OCI-LY3 (cell line): ENCODE results near the gene WRNIP1.

Source experiments
- H2AFZ ChIP-seq: fragments of 200-600, 300-600 bp; shearing (Covaris generic); 2 replicates; pipeline ENCODE4 v1.6.0; 2014; ENCODE audit warnings: antibody characterized with exemption, low read depth, low read length
- H3K27ac ChIP-seq: fragments of 200-600, 300-600 bp; sonication (generic); 2 replicates; pipeline ENCODE4 v1.5.1; 2014; ENCODE audit warnings: mild to moderate bottlenecking, low read length, moderate library complexity, mixed read lengths
- H3K27me3 ChIP-seq: fragments of 200-600, 300-600 bp; sonication (generic); 2 replicates; pipeline ENCODE4 v1.6.1; 2014; ENCODE audit warnings: low read depth, low read length, mixed read lengths
- H3K36me3 ChIP-seq: fragments of 200-600, 300-600 bp; sonication (generic); replicated peaks from 2 replicates; pipeline ENCODE3; 2014; ENCODE audit warnings: low read depth, low read length, mixed read lengths
- H3K4me1 ChIP-seq: fragments of 300-600, 200-600 bp; sonication (generic); 2 replicates; pipeline ENCODE4 v1.6.1; 2014; ENCODE audit warnings: low read length, mixed read lengths
- H3K4me2 ChIP-seq: fragments of 200-600, 300-600 bp; sonication (generic); 2 replicates; pipeline ENCODE4 v1.6.1; 2014; ENCODE audit warnings: low read length, mixed read lengths
- H3K4me3 ChIP-seq: fragments of 300-600, 200-600 bp; sonication (generic); 2 replicates; pipeline ENCODE4 v1.5.1; 2014; ENCODE audit warnings: antibody characterized with exemption, mild to moderate bottlenecking, low read length, moderate library complexity
- H3K79me2 ChIP-seq: fragments of 300-600, 200-600 bp; shearing (Covaris generic); 2 replicates; pipeline ENCODE4 v1.6.1; 2014; ENCODE audit warnings: mild to moderate bottlenecking, low read length, mixed read lengths
- H3K9ac ChIP-seq: fragments of 300-600, 200-600 bp; shearing (Covaris generic); 2 replicates; pipeline ENCODE4 v1.6.0; 2014; ENCODE audit warnings: mild to moderate bottlenecking, low read length, moderate library complexity
- H3K9me3 ChIP-seq: fragments of 200-600, 300-600 bp; shearing (Covaris generic); 2 replicates; pipeline ENCODE4 v1.6.1; 2014; ENCODE audit warnings: low read length, mixed read lengths; ENCODE audit not compliant: insufficient read depth
- H4K20me1 ChIP-seq: fragments of 200-600, 300-600 bp; sonication (generic); 2 replicates; pipeline ENCODE4 v1.6.1; 2016; ENCODE audit warnings: low read length, mixed read lengths; ENCODE audit not compliant: insufficient read depth
- EZH2phosphoT487 ChIP-seq: fragments of 200-600 bp; shearing (Covaris generic); IDR thresholded peaks from 2 replicates; pipeline ENCODE4 v1.6.1; 2018; ENCODE audit warnings: antibody characterized with exemption, mixed run types, low read depth
- TF ChIP-seq, protein P1 (sequence below): fragments of 200-600, 300-600 bp; sonication (generic); IDR thresholded peaks from 2 replicates; pipeline ENCODE4 v1.5.1; 2014; ENCODE audit warnings: antibody characterized with exemption, low read length, low read depth

Gene WRNIP1

GRCh38 chr6:2829253-2829652, 64.1 kb downstream of the WRNIP1 start:
- Histone ChIP-seq H3K9me3 (no peaks in the 10 kb centered on the region), H3K4me3 (no peak overlapping the region), H3K9ac (no peak overlapping the region), H4K20me1 (no peaks in the 10 kb centered on the region), H2AFZ (no peak overlapping the region), H3K4me1 (peaks cover 6% of the 10 kb centered on the region), H3K4me2 (no peak overlapping the region), H3K27me3 (no peaks in the 10 kb centered on the region), H3K79me2 (no peaks in the 10 kb centered on the region), H3K36me3 (no peaks in the 10 kb centered on the region), H3K27ac (no peak overlapping the region)
- TF ChIP-seq EZH2phosphoT487 = no peak
- TF ChIP-seq, protein P1, sequence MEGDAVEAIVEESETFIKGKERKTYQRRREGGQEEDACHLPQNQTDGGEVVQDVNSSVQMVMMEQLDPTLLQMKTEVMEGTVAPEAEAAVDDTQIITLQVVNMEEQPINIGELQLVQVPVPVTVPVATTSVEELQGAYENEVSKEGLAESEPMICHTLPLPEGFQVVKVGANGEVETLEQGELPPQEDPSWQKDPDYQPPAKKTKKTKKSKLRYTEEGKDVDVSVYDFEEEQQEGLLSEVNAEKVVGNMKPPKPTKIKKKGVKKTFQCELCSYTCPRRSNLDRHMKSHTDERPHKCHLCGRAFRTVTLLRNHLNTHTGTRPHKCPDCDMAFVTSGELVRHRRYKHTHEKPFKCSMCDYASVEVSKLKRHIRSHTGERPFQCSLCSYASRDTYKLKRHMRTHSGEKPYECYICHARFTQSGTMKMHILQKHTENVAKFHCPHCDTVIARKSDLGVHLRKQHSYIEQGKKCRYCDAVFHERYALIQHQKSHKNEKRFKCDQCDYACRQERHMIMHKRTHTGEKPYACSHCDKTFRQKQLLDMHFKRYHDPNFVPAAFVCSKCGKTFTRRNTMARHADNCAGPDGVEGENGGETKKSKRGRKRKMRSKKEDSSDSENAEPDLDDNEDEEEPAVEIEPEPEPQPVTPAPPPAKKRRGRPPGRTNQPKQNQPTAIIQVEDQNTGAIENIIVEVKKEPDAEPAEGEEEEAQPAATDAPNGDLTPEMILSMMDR = no peak

DNA sequence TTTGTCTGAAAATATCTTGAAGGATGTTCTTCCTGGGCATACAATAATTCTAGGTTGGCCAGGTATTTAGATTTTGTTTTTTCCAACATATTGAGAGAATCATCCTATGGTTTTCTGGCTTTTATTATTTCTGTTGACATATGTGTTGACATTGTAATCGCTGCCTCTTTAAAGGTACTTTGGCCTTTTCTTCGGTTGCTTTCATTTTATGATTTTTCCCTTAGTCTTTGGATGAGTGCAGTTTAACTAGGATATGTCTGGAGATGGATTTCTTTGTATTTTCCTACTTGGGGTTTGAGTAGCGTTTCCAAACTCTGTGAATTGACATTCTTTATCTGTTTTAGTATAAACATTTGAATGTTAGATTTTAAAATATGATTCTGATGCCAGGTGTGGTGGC, 65.0 kb downstream of the WRNIP1 start:
- Histone ChIP-seq H3K4me1 (peaks cover 6% of the 10 kb centered on the region), H4K20me1 (no peaks in the 10 kb centered on the region)

DNA sequence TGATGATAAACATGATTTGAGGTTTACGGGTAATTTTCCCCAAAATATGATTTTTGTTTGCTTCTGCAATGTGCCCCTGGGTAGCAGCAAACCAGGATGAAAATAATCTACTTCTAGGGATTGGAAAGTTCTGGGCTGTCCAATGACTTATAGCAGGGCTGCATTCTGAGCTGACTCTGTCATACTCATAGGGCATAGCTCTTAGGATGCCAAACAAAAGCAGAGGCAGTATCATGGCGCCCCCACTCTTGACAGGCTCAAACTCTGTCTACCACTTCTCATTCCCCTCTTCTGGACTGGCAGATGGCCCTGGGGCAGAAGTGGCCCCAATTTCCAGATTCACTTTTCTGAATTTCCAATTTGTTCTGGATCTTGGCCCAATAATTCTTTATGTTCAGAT, 66.2 kb downstream of the WRNIP1 start:
- Histone ChIP-seq H3K36me3 (no peaks in the 10 kb centered on the region), H3K4me1 (peaks cover 6% of the 10 kb centered on the region), H3K9me3 (no peaks in the 10 kb centered on the region), H2AFZ (no peak overlapping the region), H3K4me3 (no peak overlapping the region), H3K27me3 (no peaks in the 10 kb centered on the region), H3K79me2 (no peaks in the 10 kb centered on the region), H3K9ac (no peak overlapping the region), H3K4me2 (no peak overlapping the region), H3K27ac (no peak overlapping the region), H4K20me1 (no peaks in the 10 kb centered on the region)
- no peak for TF ChIP-seq EZH2phosphoT487
- TF ChIP-seq, protein P1 = no peak

More for the DNA sequence above, 65.0 kb downstream of the WRNIP1 start:
- Histone ChIP-seq H3K27me3 (no peaks in the 10 kb centered on the region), H3K27ac (no peak overlapping the region), H3K9me3 (no peaks in the 10 kb centered on the region), H2AFZ (no peak overlapping the region), H3K4me2 (no peak overlapping the region), H3K9ac (no peak overlapping the region), H3K79me2 (no peaks in the 10 kb centered on the region), H3K36me3 (no peaks in the 10 kb centered on the region), H3K4me3 (no peak overlapping the region)
- no peak for TF ChIP-seq EZH2phosphoT487
- TF ChIP-seq, protein P1 = no peak

DNA sequence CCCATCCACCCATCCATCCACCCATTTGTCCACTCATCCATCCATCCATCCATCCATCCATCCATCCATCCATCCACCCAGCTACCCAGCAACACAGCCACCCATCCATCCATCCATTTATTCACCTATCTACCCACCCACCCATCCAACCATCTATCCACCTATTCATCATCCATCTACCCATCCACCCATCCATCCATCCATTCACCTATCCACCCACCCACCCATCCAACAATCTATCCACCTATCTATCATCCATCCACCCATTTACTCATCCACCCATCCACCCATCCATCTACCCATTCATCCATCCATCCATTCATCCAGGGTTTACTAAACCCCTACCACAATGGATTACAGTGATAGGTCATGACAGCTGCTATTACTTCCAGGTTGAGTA, 69.1 kb downstream of the WRNIP1 start:
- peaks cover 6% of the 10 kb centered on the region for H3K4me1 ChIP-seq
- no peaks in the 10 kb centered on the region for H4K20me1 ChIP-seq
- H3K27ac ChIP-seq = no peak overlapping the region
- H3K27me3 ChIP-seq = no peaks in the 10 kb centered on the region
- H3K9ac ChIP-seq = no peak overlapping the region
- H3K4me2 ChIP-seq = no peak overlapping the region
- no peak overlapping the region for H2AFZ ChIP-seq
- H3K4me3 ChIP-seq = no peak overlapping the region
- TF ChIP-seq, protein P1 = no peak
- no peak for TF ChIP-seq EZH2phosphoT487
- no peaks in the 10 kb centered on the region for H3K79me2 ChIP-seq
- no peaks in the 10 kb centered on the region for H3K9me3 ChIP-seq
- no peaks in the 10 kb centered on the region for H3K36me3 ChIP-seq
